Activated T-helper 1 cell treated with anti-CD3 and anti-CD28 coated beads, Interleukin-12 subunit alpha, Interleukin-12 subunit beta, Interleukin-2, Interleukin-4 antibody, amounts not matched to agents 30 ng/mL and 10 ng/mL and 1 ng/mL, durations not matched to agents 14 hours and 24 hours and 36 hours (primary cell): ENCODE data around the gene KLHL36. TPM values are rescaled to one million over a fixed set of nuclear protein-coding genes. Genes with fewer than 3 reads are reported as not detected.

Source experiments
- DNase-seq: peaks from one replicate; pipeline ENCODE4 v3.0.0; 2021; ENCODE audit warnings: low spot score
- H3K27ac Mint-ChIP-seq: one replicate; pipeline ENCODE4 v1.8.0; 2021; ENCODE audit warnings: mild to moderate bottlenecking, mixed read lengths
- H3K27me3 Mint-ChIP-seq: one replicate; pipeline ENCODE4 v1.8.0; 2022; ENCODE audit warnings: mild to moderate bottlenecking, moderate library complexity, mixed read lengths; ENCODE audit not compliant: insufficient read depth
- H3K36me3 Mint-ChIP-seq: one replicate; pipeline ENCODE4 v1.8.0; 2021; ENCODE audit warnings: low read depth, mixed read lengths
- H3K4me1 Mint-ChIP-seq: one replicate; pipeline ENCODE4 v1.8.0; 2021; ENCODE audit warnings: low read depth, mixed read lengths
- H3K4me3 Mint-ChIP-seq: one replicate; pipeline ENCODE4 v1.8.0; 2021; ENCODE audit warnings: mild to moderate bottlenecking, moderate library complexity, mixed read lengths
- H3K9me3 Mint-ChIP-seq: one replicate; pipeline ENCODE4 v1.8.0; 2021; ENCODE audit warnings: mixed read lengths
- intact Hi-C: fragments of 100-400 bp; cut with micrococcal nuclease; formaldehyde crosslinking; loops from one replicate; pipeline ENCODE4 v1.15.1; 2024
- total RNA-seq: library from RNA; stranded (reverse); gene quantifications from 2 replicates; pipeline ENCODE4 v1.2.3, GENCODE V29; 2022

KLHL36 gene
- total RNA-seq, 1 donor from 2014 or later, result 39.3 TPM

DNA sequence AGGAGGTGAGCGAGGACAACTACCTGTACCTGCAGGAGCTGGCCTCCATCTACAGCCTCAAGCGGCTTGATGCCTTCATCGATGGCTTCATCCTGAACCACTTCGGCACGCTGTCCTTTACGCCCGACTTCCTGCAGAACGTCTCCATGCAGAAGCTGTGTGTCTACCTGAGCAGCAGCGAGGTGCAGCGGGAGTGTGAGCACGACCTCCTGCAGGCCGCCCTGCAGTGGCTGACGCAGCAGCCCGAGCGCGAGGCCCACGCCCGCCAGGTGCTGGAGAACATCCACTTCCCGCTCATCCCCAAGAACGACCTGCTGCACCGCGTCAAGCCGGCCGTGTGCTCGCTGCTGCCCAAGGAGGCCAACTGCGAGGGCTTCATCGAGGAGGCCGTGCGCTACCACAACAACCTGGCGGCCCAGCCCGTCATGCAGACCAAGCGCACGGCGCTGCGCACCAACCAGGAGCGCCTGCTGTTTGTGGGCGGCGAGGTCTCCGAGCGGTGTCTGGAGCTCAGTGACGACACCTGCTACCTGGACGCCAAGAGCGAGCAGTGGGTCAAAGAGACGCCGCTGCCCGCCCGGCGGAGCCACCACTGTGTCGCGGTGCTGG is 9.0 kb downstream of the KLHL36 start:
- Mint-ChIP-seq H3K4me3 (no peak overlapping the region), H3K9me3 (no peaks in the 10 kb centered on the region), H3K27ac (no peak overlapping the region), H3K4me1 (peaks cover 33% of the 10 kb centered on the region), H3K27me3 (no peaks in the 10 kb centered on the region), H3K36me3 (peaks cover 46% of the 10 kb centered on the region)
- DNase-seq, result no peak
- intact Hi-C loops, result no loop called here

DNA sequence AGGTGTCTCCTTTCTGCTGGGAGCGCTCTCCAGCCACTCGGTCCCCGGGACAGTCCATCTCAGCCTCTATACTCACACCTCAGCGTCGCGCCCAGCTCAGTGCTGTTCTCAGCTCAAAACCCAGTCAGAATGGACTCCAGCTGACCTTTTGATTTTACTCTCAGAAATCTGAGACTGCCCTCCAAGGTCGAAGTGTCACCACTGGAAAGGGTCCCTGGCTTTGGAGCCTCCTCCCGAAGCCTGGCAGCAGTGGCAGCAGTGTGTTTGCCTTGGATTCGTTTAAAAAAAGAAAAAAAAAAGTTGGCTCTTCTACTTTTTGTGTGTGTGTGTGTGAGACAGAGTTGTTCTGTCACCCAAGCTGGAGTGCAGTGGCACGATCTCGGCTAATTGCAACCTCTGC is 10.4 kb downstream of the KLHL36 start:
- Mint-ChIP-seq H3K4me3 (no peak overlapping the region), H3K9me3 (no peaks in the 10 kb centered on the region), H3K36me3 (peaks cover 48% of the 10 kb centered on the region), H3K4me1 (peaks cover 22% of the 10 kb centered on the region), H3K27ac (no peak overlapping the region), H3K27me3 (no peaks in the 10 kb centered on the region)
- intact Hi-C loops, result no loop called here
- no peak for DNase-seq

DNA sequence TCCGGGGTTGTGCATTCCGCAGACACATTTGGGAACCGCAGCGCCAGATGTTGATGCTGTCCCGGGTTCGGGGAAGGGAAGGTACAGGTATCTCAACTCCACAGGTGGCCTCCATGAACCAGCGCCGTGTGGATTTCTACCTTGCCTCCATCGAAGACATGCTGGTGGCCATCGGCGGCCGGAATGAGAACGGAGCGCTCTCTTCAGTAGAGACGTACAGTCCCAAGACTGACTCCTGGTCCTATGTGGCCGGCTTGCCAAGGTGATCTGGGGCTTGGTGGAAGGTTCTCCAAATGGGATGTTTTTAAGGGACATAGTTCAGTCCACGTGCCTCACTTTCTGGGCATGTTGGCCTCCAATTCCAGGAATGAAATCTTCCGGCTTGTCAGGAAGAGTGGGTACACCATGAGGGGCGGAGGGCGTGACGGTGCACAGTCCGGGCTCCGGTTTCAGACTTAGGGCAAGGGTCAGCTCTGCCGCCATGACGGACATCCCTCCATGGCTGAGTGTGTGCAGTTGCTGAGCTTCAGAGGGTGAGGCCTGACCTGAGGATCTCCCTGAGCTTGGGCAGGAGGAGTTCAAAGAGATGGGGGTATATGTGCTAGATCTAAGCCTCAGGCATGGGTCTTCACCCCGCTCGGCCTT is 11.5 kb downstream of the KLHL36 start:
- H3K4me3 Mint-ChIP-seq, result no peak overlapping the region
- H3K27ac Mint-ChIP-seq, result no peak overlapping the region
- no peaks in the 10 kb centered on the region for H3K27me3 Mint-ChIP-seq
- no peak for DNase-seq
- no peaks in the 10 kb centered on the region for H3K9me3 Mint-ChIP-seq
- H3K4me1 Mint-ChIP-seq, result peaks cover 17% of the 10 kb centered on the region
- intact Hi-C loops, result no loop called here
- peaks cover 52% of the 10 kb centered on the region for H3K36me3 Mint-ChIP-seq

DNA sequence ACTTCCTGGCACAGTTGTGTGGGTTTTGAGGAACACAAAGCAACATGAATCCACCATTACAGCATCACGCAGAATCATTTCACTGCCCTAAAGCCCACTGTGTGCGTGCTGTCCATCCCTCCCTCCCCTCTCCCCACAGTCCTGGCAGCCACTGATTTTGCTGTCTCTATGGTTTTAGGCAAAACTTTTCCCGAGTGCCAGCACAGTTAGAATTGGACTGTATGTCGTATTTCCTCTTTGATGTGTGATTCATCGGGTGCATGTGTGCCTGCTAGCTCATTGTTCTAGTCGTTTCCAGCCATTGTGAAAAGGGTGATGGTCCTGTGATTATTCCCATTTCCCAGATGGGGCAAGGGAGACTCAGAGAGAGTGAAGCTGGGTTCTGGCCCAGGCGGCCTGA is 12.7 kb downstream of the KLHL36 start:
- intact Hi-C loops, result no loop called here
- no peak for DNase-seq
- no peaks in the 10 kb centered on the region for H3K9me3 Mint-ChIP-seq
- H3K27me3 Mint-ChIP-seq, result no peaks in the 10 kb centered on the region
- no peak overlapping the region for H3K27ac Mint-ChIP-seq
- H3K4me3 Mint-ChIP-seq, result no peak overlapping the region
- peaks cover 10% of the 10 kb centered on the region for H3K4me1 Mint-ChIP-seq
- peaks cover 49% of the 10 kb centered on the region for H3K36me3 Mint-ChIP-seq

DNA sequence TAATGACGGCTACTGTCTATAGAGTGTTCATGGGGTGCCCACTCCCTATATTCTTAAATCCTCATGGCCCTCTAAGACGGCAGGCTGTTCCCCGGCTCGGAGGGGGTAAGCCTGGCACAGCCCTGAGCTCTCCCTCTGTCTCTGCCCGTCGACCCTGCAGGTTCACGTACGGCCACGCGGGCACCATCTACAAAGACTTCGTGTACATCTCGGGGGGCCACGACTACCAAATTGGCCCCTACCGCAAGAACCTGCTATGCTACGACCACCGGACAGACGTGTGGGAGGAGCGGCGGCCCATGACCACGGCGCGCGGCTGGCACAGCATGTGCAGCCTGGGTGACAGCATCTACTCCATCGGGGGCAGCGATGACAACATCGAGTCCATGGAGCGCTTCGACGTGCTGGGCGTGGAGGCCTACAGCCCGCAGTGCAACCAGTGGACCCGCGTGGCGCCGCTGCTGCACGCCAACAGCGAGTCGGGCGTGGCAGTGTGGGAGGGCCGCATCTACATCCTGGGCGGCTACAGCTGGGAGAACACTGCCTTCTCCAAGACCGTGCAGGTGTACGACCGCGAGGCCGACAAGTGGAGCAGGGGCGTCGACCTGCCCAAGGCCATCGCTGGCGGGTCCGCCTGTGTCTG is 13.2 kb downstream of the KLHL36 start:
- Mint-ChIP-seq H3K9me3 (no peaks in the 10 kb centered on the region), H3K36me3 (peaks cover 52% of the 10 kb centered on the region), H3K4me3 (no peak overlapping the region), H3K27me3 (no peaks in the 10 kb centered on the region), H3K4me1 (peaks cover 4% of the 10 kb centered on the region), H3K27ac (no peak overlapping the region)
- no peak for DNase-seq
- intact Hi-C loops, result no loop called here

DNA sequence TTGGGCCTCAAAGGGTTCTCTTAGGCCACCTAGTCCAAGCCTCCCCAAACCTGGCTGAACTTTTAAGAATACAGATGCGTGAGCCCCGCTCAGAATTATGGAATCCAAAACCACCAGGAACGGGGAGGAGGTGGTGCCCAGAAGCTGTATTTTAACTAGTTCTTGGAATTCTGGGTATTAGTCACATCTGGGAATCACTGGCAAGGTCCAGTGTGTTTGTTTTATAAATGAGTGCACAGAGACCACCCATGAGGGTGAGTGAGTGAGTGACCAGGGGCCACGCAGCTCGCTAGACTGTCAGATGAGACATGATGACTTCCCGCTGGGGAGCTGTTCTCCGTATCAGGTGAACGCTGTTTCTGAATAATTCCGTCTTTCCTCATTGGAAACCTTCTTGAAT is 14.2 kb downstream of the KLHL36 start:
- H3K4me3 Mint-ChIP-seq, result no peak overlapping the region
- no peaks in the 10 kb centered on the region for H3K4me1 Mint-ChIP-seq
- peaks cover 52% of the 10 kb centered on the region for H3K36me3 Mint-ChIP-seq
- H3K27ac Mint-ChIP-seq, result no peak overlapping the region
- H3K27me3 Mint-ChIP-seq, result no peaks in the 10 kb centered on the region
- intact Hi-C loops, result no loop called here
- no peak for DNase-seq
- no peaks in the 10 kb centered on the region for H3K9me3 Mint-ChIP-seq

DNA sequence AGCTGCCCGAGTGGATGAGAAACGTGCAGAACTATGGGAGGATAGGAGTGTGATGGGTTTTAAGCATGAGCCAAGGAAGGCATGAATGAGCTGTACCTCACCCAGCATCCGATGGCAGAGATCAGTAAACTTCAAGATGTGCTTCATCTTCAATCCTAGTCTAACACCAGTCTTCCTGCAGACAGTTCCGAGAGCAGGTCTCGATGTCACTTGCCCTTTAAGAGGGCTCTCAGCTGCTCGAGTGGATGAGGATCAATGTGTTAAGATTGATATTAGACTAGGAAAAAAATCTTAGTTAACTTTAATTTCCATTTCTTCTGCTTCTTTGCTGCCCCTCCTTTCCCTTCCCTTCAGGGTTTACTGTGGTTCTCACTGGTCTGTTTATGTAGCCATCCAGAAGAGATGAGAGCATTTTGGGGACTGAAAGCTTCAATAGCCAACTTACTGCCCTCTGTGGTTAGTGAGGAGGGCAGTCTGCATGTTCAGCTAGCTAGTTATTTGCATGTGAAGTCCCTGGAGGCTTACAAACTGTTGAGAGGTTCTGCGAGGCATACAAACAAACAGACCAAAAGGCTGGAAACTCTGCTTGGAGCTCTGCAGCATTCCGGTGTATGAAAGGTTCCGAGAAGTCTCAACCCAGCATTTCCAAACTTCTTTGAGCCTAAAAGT is 15.3 kb downstream of the KLHL36 start:
- DNase-seq, result no peak
- H3K27ac Mint-ChIP-seq, result no peak overlapping the region
- no peaks in the 10 kb centered on the region for H3K9me3 Mint-ChIP-seq
- H3K27me3 Mint-ChIP-seq, result no peaks in the 10 kb centered on the region
- intact Hi-C loops, result no loop called here
- H3K4me1 Mint-ChIP-seq, result no peaks in the 10 kb centered on the region
- peaks cover 48% of the 10 kb centered on the region for H3K36me3 Mint-ChIP-seq
- H3K4me3 Mint-ChIP-seq, result no peak overlapping the region

DNA sequence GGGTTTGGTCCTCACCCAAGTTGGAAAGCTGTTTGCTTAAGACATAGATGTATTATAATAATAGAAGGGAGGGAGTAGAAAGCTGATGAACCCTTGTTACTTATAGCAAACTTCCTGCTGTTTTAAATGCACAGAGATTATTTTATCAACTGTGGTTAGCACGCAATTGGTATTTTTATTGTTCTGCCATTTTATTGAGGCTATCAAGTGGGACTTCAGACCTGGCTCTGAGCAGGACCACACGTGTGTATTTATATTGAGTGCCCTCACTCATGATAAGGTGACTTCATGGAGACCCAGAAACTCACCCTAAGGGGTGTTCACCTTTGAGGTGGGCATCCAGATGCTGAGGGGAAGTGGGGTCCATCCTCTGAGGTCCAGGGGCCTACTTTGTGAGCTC is 17.0 kb downstream of the KLHL36 start:
- H3K9me3 Mint-ChIP-seq, result no peaks in the 10 kb centered on the region
- intact Hi-C loops, result no loop called here
- DNase-seq, result no peak
- no peaks in the 10 kb centered on the region for H3K27me3 Mint-ChIP-seq
- no peak overlapping the region for H3K4me3 Mint-ChIP-seq
- no peaks in the 10 kb centered on the region for H3K4me1 Mint-ChIP-seq
- peaks cover 38% of the 10 kb centered on the region for H3K36me3 Mint-ChIP-seq
- no peak overlapping the region for H3K27ac Mint-ChIP-seq

DNA sequence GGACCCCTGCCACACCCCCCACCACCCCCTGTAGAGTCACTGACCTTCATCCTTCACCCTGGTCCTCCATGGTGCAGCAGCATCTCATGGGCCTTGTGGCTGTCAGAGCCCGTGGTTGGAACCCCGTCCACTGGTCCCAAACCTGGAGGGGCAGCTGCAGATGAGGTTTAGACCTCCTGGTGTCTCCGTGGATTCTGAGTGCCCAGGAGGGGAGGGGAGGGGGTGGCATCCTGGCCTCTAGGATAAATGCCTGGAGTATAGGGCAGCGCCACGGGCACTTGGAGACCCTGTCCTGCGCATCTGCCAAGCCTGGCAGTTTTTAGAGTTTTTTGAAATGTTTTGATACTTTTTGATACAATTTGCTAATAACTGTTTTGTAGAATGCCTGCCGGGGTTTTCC is 17.5 kb downstream of the KLHL36 start:
- intact Hi-C loops, result no loop called here
- DNase-seq, result no peak
- H3K27me3 Mint-ChIP-seq, result no peaks in the 10 kb centered on the region
- H3K27ac Mint-ChIP-seq, result no peak overlapping the region
- peaks cover 38% of the 10 kb centered on the region for H3K36me3 Mint-ChIP-seq
- no peaks in the 10 kb centered on the region for H3K4me1 Mint-ChIP-seq
- no peaks in the 10 kb centered on the region for H3K9me3 Mint-ChIP-seq
- no peak overlapping the region for H3K4me3 Mint-ChIP-seq

DNA sequence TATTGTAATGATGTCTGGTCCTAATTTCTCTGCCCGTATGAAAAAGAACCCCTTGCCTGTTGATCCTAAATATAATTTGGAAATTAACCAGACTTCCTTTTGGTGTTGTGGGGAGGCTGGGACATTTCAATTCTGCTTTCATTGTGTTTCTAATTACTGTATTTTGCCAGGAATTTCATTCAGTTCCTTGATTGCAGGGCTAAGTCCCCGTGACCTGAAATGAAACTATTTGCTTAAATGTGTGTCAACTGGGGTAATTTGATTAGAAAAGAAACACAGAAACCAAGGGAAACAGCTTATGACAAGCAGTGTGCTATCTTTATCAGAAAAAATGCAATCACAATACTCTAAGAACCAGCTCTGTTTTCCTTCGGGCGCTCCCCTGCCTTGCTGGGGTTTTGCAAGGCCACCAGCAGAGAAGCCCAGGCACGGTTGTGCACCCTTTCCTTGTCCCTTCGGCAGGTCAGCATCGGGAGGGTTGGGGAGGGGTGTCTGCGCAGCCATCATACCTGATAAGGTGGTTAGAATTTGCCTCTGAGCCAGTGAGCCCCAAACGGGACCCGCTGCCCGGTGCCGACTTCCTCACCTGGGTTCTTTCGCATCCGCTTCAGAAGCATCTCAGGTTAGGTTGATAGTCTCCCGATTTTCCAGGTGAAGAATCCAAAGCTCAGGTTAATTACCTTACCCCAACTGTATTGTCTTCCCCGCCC is 19.4 kb downstream of the KLHL36 start:
- intact Hi-C loops, result no loop called here
- Mint-ChIP-seq H3K36me3 (peaks cover 23% of the 10 kb centered on the region), H3K27ac (no peak overlapping the region), H3K4me1 (peaks cover 8% of the 10 kb centered on the region), H3K9me3 (no peaks in the 10 kb centered on the region), H3K27me3 (peaks cover 7% of the 10 kb centered on the region), H3K4me3 (no peak overlapping the region)
- no peak for DNase-seq

DNA sequence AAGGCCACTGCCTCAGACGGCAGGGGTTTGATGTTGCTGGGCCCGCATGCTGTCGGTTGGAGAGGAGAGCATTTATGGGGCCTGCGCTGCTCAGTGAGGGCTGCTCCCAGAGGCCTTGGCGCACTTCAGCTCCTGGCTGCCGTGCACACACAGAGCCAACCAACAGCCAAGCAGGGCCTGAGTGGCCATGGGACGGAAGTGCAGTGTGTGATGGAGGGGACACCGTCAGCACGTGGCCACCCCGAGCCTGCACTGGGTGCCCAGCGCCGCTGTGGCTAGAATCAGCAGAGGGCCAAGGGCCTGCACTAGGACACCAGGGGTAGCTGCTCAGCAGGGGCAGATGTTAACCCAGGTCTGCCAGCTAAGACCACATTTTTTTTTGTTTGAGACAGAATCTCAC is 21.8 kb downstream of the KLHL36 start:
- no peak overlapping the region for H3K4me3 Mint-ChIP-seq
- peaks cover 7% of the 10 kb centered on the region for H3K27me3 Mint-ChIP-seq
- H3K4me1 Mint-ChIP-seq, result peaks cover 8% of the 10 kb centered on the region
- peaks cover 6% of the 10 kb centered on the region for H3K36me3 Mint-ChIP-seq
- intact Hi-C loops, result no loop called here
- no peak for DNase-seq
- no peak overlapping the region for H3K27ac Mint-ChIP-seq
- no peaks in the 10 kb centered on the region for H3K9me3 Mint-ChIP-seq

DNA sequence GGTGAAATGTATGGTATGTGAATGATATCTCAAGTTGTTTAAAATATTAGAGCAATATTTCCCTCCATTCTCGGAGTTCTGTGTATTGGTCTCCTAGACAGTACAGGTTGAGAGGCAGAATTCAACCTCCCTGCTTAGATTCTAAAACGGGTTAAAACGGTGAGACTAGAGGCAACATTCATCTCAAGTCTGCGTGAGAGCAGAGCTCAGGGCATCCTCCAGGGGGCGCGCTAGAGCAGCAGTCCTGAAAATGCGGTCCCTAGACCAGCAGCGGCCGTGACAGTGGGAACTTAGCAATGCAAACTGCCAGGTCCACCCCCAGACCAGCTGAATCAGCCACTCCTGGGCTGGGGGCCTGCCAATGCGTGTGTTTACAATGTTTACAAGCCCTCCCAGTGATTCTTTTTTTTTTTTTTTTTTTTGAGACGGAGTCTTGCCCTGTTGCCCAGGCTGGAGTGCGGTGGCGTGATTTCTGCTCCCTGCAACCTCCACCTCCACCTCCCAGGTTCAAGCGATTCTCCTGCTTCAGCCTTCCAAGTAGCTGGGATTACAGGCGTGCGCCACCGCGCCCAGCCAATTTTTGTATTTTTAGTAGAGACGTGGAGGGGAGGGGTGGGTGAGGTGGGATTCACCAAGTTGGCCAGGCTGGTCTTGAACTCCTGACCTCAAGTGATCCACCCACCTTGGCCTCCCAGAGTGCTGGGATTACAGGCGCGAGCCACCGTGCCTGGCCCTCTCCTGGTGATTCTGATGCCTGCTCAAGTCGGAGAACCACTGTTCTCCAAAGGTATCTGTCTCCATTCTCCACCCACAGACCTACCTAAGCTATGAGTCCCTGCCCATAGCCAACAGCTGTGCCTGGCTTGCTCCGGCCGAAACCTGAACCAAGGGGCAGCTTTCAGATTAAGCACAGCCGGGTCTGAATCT is 24.2 kb downstream of the KLHL36 start:
- Mint-ChIP-seq H3K4me1 (peaks cover 8% of the 10 kb centered on the region), H3K9me3 (no peaks in the 10 kb centered on the region), H3K27ac (no peak overlapping the region), H3K27me3 (peaks cover 14% of the 10 kb centered on the region), H3K36me3 (peaks cover 2% of the 10 kb centered on the region), H3K4me3 (no peak overlapping the region)
- intact Hi-C loops, result loop anchor here (1.0 to 2.0 kb wide), 6 partner anchors 24 to 298 kb away; partner anchors contain the start of gene KLHL36
- DNase-seq, result peak; percentile 66
